ENCODE data around the gene CBR3. TPM values are rescaled to one million over a fixed set of nuclear protein-coding genes. Genes with fewer than 3 reads are reported as not detected.

The CBR3 gene
- total RNA-seq: 30.1 and 37.6 TPM in 2 replicates

GRCh38 chr21:36134803-36135390 lies at the start of gene CBR3:
CBR3 (plus strand) TSS chr21:36135079; CDS start chr21:36135193, 114 bp downstream.

GRCh38 chr21:36156815-36157670 lies 22.2 kb downstream of the CBR3 start, which contains the start of gene DOP1B:
DOP1B (plus strand) TSS chr21:36156824; CDS start chr21:36164734, 7,910 bp downstream.

Other genes with a start within 250 kb of the CBR3 start
- 17.6 and 18.6 TPM in 2 replicates for gene SETD4, start 74.6 kb upstream of the CBR3 start, total RNA-seq
- 65.9 and 89.7 TPM in 2 replicates for gene CBR1, start 65.1 kb upstream of the CBR3 start, total RNA-seq
- gene DOP1B, start 21.7 kb downstream of the CBR3 start, total RNA-seq: 7.8 and 12.5 TPM in 2 replicates
- 37.1 and 42.2 TPM in 2 replicates for gene MORC3, start 185.1 kb downstream of the CBR3 start, total RNA-seq